SHP77 (cell line): ENCODE measurements around the gene KAT5.
"Not testable (repeated sequence)": the region's sequence is repeated elsewhere in the genome, so short reads cannot be mapped to it uniquely, and the experiment has no call there.

ENCODE experiments used
- DNase-seq, 2 experiments: peaks; one replicate each; lab custom pipeline; 2025; lab: John Stamatoyannopoulos, UW

Gene KAT5

DNA sequence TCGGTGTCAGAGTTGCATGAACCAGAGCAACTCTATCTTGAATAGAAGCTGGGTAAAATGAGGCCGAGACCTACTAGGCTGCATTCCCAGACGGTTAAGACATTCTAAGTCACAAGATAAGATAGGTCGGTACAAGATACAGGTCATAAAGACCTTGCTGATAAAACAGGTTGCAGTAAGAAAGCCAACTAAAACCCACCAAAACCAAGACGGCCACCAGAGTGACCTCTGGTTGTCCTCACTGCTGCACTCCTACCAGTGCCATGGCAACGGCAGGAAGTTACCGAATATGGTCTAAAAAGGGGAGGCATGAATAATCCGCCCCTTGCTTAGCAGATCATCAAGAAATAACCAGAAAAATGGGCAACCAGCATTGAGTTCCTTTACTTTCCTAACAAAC lies 2.4 kb upstream of the KAT5 start:
- DNase-seq, result no peak

DNA sequence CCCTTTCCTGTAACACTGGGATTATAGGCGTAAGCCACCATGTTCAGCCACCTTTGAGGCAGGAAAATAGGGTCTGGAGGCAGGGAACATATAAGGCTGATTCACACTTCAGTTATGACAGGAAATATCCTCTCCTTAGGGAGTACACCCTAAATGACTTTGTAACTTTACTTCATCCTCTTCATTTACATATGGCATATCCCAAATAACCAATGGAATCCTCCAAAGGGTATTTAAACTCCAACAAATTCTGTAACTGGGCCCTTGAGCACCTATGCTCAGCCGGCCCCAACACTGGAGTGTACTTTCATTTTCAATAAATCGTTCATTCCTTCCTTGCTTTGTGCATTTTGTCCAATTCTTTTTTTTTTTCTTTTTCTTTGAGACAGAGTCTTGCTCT lies 1.6 kb upstream of the KAT5 start:
- DNase-seq, result no peak

DNA sequence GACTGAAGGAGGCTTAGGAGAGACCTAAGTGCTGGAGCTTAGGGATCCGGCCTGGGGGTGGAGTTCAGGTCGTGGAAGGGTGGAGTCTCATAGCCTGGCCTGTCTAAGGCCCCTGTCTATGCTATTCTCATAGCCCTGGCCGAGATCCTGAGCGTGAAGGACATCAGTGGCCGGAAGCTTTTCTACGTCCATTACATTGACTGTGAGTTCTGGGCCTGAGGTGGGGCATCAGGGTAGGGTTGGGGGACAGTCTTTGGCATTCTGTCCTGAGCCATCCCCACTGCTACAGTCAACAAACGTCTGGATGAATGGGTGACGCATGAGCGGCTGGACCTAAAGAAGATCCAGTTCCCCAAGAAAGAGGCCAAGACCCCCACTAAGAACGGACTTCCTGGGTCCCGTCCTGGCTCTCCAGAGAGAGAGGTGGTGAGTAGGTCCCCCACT lies 603 bp downstream of the KAT5 start:
- no peak for DNase-seq

DNA sequence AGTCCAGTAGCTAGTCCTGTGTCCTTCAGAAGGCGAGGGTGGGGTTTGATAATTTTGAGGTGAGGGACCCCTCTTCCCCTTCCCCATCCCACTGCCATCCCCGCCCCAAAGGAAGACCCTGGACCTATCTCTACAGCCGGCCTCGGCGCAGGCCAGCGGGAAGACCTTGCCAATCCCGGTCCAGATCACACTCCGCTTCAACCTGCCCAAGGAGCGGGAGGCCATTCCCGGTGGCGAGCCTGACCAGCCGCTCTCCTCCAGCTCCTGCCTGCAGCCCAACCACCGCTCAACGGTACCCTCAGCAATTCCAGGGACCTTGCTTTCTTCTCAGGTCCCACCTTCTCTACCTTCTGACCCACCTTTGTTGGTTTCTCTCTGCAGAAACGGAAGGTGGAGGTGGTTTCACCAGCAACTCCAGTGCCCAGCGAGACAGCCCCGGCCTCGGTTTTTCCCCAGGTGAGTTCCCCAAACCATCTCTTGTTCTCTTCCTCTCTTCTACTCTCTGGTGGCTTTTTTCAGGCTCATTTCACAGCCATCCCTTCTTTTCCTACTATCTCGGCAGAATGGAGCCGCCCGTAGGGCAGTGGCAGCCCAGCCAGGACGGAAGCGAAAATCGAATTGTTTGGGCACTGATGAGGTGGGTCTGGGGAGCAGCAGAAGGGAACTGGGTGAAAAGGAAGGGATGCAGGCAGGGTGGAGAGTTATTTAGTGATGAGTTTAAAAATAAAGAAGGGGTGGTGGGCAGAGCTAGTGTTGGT lies 1.3 kb downstream of the KAT5 start:
- no peak for DNase-seq

DNA sequence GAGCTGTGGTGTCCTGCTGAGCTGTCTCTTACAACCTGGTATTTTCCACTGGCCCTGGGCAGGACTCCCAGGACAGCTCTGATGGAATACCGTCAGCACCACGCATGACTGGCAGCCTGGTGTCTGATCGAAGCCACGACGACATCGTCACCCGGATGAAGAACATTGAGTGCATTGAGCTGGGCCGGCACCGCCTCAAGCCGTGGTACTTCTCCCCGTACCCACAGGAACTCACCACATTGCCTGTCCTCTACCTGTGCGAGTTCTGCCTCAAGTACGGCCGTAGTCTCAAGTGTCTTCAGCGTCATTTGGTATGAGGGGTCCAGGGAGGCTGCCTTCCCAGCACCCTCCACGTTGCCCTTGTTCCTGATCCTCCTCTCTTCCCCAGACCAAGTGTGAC lies 2.4 kb downstream of the KAT5 start:
- no peak for DNase-seq

DNA sequence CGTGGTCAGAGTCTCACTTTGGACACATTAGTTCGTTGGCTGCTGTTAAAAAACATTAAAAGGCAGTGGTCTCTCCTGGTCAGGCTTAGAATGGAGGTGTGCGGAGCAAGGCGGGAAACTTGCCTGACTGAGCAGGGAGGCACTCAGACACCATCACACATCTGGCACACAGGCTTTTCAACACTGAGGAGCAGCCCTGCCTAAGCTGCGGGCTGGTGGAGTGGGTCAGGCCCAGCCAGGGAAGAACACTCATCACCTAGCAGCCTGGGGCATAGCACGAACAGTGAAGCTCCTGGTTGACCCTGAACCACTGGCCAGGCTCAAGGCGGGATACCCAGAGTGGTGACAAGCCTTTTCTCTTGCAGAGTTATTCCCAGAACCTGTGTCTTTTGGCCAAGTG lies 4.2 kb downstream of the KAT5 start:
- DNase-seq, result no peak

DNA sequence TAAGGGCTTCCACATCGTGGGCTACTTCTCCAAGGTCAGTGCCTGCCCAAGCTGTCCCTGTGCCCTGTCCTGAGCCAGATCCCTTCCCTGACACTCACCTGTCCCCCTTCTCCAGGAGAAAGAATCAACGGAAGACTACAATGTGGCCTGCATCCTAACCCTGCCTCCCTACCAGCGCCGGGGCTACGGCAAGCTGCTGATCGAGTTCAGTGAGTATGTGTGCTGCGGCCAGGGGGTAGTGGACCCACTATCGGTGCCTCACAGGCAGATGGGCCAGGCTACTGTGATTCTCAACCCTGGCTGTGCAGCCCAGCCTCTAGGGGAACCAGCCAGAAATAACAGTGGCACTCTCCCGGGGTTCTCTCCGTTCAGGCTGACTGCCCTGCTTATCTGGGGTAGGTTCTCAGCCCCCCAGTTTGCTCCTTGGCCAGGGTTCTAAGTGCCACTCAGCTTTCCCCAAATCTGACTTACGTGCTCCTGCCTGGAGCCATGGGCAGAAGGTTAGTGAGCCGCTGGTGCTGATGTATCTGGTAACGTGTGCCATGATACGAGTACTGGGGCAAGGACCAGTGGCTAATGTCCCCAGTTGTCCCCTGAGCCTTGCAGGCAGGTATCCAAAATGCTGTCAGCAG lies 4.8 kb downstream of the KAT5 start:
- DNase-seq, result no peak

DNA sequence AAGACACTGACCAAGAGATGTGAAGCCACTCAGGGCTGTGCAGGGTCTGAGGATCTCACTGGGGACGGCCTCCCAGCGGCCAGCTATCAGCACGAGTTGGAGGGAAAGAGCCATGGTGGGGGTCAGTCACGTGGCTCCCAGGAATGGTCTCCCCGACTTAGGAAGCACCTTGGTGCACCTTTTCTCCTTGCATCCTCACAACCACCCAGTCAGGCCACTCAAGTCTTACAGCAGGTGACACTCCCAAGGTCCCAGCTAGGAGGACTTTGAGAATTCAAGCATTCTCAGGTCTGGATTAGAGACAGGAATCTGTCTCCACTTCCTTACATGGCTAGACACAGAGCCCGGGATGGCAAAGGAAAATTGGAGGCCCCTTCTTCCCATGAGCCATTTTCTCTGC lies 5.9 kb downstream of the KAT5 start:
- DNase-seq, result no peak

DNA sequence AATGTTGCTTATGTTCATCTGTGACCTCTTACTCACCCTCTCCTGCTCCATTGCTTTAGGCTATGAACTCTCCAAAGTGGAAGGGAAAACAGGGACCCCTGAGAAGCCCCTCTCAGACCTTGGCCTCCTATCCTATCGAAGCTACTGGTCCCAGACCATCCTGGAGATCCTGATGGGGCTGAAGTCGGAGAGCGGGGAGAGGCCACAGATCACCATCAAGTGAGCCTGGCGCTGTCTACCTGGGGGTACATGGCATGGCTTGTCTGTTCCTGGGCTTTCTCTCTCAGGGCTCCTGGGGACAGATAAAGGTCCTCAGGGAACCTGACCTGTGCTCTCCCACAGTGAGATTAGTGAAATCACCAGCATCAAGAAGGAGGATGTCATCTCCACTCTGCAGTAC lies 6.5 kb downstream of the KAT5 start:
- DNase-seq, result no peak

DNA sequence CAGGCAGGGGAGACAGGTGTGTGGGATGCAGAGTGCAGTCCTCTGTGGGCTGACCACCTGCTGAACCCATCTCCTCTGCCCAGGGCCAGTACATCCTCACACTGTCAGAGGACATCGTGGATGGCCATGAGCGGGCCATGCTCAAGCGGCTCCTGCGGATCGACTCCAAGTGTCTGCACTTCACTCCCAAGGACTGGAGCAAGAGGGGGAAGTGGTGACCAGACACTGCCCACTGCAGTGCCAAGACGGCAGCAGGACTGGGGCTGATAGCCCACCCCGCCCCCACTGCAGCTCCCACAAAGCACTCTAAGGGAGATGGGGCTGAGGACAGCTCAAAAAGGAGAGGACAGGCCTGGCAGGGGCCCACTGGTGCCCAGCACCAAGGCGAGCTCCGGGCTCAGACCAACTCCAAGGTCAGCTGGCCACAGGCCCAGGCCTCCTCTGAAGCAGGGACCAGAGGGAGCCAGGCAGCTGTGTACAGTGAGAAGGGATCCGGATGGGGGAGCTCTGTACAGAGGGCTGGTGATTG lies 7.0 kb downstream of the KAT5 start:
- DNase-seq, result no peak

DNA sequence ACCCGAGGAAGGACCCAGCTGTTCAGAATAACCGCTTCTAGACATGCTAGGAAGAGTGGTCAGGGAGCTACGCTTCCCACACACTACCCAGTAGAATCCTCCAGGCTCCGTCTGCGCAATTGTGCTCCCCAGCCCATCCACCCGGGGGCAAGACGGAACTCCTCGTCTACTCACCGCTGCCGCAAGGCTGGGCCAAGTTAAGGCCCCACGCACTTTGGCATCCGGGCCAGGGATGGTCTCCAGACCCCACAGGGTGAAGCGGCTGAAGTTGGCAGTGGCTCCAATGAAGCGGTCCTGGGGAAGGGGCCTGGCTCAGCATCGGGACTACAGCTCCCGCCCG lies 7.8 kb downstream of the KAT5 start:
- DNase-seq, result no peak

DNA sequence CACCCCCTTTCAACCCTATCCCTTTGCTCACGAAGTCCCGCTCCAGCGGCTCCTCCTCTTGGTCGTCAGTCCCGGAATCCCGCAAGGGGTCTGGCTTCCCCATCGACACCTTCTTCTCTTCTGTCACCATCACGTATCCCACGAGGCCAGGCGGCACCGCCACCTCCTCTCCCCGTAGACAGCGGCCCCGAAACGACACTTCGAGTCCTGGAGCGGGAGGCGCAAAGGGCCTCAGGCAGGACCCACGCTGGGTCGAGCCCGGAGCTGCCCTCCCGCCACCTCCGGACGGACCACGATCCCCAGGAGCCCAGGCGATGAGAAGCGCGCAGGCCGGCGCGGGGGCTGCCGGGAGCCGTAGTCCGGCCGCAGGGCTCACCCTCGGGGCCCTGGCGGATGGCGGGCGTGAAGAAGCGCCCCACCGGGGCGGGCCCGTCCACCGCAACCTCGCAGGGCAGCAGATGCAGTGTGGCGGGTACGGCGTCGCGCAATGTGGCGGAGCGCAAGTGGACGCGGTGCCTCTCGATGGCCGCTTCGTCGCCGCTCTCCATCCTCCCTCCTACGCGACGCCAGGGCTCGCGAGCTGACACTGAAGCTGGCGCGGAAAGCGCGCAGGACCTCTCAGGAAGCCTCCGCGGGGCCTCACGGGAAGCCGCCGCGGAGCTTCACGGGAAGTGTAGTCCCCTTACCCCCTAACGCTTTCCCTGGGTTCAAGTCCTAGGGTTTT lies 8.3 kb downstream of the KAT5 start, which contains the start of gene RNASEH2C:
Gene RNASEH2C (minus strand): TSS at position 588 of the 724 bp plus-strand sequence. CDS start 40 bp downstream, at position 548.
- DNase-seq, result peak; percentile 79 to 90

DNA sequence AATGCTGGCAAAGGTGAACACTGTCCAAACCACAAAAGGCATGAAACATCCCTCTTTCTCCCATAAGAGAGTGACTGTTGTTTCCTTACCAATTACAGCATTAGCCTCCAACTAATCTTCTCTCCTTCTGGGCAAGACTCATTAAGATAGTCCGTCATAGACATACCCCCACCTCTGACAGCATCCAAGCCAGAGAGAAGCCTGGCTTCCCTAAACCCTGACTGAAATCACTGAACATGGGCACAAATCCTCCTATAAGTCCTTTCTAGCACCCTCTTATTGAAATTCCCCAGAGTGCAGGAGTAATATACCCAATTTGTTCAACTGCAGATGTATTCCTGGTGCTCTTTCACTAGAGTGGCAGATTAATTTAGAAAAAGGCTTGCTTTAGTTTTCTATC lies 10.2 kb downstream of the KAT5 start:
- DNase-seq, result no peak

DNA sequence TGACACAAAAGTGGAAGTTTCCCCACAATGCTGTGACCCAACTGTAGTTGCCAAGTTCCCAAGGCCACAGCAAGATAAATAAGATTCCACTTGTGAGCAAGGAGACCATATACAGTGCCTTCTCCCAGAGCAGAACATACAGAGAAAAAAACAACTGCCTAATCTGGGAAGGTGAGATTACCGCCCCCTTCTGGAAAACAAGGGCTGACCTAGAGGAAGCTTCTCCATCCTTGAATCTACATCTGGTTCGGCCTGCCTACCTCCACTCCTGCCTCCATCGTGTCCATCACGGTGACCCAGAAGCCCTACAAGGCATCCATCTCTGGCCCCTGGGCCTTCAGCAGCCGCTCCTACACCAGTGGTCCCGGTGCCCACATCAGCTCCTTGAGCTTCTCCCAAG lies 14.6 kb downstream of the KAT5 start:
- DNase-seq, result no peak

DNA sequence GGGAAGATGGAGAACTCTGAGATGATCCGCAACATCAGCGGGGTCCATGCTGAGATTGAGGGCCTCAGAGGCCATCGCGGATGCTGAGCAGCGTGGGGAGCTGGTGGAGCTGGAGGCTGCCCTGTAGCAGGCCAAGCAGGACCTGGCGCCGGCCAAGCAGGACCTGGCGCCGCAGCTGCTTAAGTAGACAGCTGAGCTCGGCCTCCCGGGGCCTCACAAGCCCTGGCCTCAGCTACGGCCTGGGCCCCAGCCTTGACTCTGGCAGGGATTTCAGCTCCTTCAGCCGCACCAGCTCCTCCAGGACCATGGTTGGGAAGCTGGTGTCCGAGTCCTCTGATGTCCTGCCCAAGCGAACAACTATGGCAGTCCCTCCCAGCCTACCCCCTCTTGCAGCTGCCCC lies 15.8 kb downstream of the KAT5 start:
- no peak for DNase-seq

DNA sequence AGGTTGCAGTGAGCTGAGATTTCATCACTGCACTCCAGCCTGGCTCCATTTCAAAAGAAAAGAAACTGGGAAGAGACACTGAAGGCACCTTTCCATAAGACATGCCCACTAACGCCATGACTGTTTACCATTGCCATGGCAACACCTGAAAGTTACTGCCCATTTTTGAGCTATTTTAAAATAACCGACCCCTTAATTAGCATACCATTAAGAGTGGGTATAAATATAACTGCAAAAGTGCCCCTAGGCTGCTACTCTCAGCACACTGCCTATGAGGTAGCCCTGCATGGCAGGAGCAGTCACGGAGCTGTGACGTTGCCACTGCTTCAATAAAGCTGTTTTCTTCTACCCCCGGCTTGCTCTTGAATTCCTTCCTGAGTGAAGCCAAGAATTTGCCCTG lies 18.4 kb downstream of the KAT5 start:
- no peak for DNase-seq

DNA sequence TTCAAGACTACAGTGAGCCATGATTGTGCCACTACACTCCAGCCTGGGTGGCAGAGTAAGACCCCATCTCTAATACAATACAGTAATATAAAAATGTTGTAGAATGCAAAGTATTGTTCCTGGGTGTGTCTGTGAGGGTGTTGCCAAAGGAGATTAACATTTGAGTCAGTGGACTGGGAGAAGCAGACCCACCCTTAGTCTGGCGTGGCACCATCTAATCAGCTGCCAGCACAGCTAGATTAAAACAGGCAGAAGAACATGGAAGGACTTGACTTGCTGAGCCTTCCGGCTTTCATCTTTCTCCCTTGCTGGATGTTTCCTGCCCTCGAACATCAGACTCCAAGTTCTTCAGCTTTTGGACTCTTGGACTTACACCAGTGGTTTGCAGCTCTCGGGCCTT lies 23.1 kb downstream of the KAT5 start:
- DNase-seq, result not testable (repeated sequence)

DNA sequence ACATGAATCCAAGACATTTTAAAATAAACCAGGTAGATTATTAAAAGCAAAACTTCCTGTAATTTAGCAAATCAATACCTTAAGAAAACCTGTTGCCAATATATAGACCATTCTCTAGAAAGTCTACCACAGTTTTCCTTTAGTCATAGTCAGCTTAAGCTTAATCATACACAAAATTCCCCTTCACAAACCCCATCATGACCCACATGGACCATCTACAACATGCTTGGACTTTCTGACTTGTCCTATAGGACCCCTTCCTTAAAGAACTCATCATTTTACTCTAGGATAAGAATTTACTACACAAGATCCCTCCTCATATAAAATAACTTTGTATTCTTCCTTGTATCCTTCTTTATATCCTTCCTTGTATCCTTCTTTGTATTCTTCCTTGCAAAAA lies 24.8 kb downstream of the KAT5 start:
- no peak for DNase-seq

DNA sequence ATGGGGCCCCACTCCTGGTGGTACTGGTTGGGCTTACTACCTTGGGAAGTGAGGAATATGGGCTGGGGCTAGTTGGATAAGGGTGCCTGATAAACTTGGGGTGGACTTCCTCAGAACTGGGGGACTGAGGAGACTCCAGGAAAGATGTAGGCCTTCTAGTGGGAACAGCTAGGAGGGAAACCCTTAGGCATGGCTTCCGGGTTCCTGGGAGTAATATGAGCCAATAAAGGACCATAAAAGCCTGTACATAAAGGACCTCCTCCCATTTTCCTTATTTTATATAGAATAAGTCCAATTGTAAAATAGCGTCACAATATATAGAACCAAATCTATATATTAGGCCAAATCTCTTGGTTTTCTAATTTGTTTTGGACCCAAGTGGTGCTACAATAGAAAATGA lies 27.0 kb downstream of the KAT5 start:
- DNase-seq, result no peak

DNA sequence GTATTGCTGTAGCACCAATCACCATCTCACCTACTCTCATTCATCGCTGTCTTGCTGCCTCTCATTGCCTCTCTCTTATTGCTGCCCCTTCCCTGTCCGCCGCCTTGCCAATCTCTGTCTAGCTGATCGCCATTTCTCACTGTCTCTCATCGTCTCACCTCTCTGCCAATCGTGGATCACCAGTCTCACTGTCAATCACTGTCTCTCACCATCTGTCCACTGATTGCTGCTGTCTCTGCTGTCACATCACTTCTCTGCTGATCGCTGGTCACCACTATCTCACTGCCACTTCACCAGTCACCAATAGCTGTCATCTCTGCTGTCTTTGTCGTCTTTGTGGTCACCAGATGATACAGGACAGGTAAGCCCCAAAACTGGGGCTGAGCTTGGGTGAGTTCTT lies 29.1 kb downstream of the KAT5 start:
- DNase-seq, result no peak

DNA sequence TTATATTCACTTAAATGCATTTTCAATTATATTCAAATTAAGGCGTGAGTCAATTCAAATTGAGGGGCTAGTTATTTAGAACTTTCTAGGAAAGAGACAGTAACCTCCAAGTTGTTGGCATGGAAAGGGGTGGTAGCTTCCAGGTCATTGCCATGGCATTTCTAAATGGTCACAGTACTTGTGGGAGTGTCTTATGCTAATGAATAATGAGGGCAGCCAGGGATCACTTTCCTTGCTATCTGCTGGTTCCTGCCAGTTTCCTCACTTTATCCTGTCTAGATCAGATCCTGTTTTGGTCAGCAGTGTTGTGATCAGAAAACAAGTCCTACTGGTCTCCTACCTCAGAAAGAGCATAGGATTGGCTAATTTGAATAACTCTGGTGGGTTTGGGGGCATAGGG lies 30.3 kb downstream of the KAT5 start:
- DNase-seq, result no peak

DNA sequence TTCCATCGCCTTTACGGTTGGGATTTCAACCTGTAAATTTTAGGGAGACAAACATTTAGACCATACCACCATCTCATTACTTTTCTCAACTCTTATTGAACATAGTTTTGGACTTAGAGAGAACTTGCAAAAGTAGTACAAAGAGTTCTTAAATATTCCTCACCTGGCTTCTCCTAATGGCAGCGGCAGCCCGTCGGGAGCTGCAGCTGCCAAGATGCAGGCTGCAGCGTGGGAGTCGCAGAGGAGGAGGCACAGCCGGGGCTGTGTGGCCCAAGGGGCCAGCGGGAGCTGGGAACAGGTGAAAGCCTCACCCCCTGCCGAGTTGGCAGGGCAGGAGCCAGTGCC lies 31.6 kb downstream of the KAT5 start:
- no peak for DNase-seq

DNA sequence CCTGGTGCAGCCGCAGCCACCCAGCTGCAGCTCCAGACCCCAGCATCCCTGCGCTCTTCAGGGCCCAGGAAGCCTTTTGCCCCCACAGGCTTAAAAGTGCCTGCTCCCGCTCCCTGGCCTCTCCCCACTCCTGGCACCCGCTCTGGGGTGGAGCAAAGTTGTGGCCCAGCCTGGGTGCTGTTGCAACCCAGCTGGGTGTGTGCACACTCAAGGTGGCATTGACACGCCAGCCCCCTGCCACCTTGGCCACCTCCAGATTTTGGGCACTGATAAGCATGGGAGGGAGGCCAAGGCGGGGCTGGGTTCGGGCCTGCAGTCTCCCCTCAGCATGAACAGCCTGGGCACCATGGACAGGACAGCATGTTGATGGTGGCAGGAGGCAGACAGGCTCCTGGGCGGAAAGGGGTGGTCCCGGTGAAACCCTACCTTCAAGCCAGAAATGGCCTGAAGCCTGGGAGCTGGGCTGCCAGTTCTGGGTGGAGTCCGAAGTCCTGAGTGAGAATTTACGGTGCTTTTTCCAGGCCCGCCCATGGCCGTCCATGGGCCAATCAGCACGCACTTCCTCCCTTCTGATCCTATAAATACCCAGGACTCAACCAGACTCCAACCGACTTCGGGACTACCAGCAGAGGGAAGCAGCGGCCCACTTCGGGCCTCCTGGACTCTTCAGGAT lies 32.1 kb downstream of the KAT5 start:
- peak; percentile 49 to 56 for DNase-seq
